CD4-positive, alpha-beta T cell treated with Interleukin-6 for 4 hours (primary cell): Measurements from ENCODE around the gene MAP9.
A peak's percentile ranks its signal among the peaks of the same experiment; 100 is the strongest.
"Not testable (repeated sequence)": the region's sequence is repeated elsewhere in the genome, so short reads cannot be mapped to it uniquely, and the experiment has no call there.

Experiments used
- DNase-seq: peaks from one replicate; pipeline ENCODE4 v3.0.0-alpha.2; 2020; ENCODE audit warnings: mixed read lengths

Gene MAP9

GRCh38 chr4:155376387-155377268, at the start of gene MAP9:
Gene MAP9, minus strand, starts transcription at chr4:155376965. Its CDS starts 1,115 bp downstream, at chr4:155375850.
- peak; percentile 92 for DNase-seq

- not testable (repeated sequence) for DNase-seq
These were observed 48.0 kb upstream of the MAP9 start for GRCh38 chr4:155424778-155425177.

- no peak for DNase-seq
These were observed 46.9 kb upstream of the MAP9 start for GRCh38 chr4:155423671-155424070.

- no peak for DNase-seq
These were observed 42.5 kb upstream of the MAP9 start for GRCh38 chr4:155419266-155419665.

- no peak for DNase-seq
These were observed 38.9 kb upstream of the MAP9 start for GRCh38 chr4:155415662-155416061.

- DNase-seq = no peak
These were observed 36.7 kb upstream of the MAP9 start for GRCh38 chr4:155413451-155413850.

- no peak for DNase-seq
These were observed 34.8 kb upstream of the MAP9 start for GRCh38 chr4:155411546-155411945.

GRCh38 chr4:155408796-155409195, 32.0 kb upstream of the MAP9 start:
- DNase-seq = no peak

- DNase-seq = no peak
These were observed 30.7 kb upstream of the MAP9 start for GRCh38 chr4:155407480-155407879.

- DNase-seq = no peak
These were observed 28.3 kb upstream of the MAP9 start for GRCh38 chr4:155405059-155405458.

- DNase-seq = no peak
These were observed 27.1 kb upstream of the MAP9 start for GRCh38 chr4:155403886-155404285.

GRCh38 chr4:155402941-155403340, 26.2 kb upstream of the MAP9 start:
- DNase-seq = no peak

- DNase-seq = no peak
These were observed 24.1 kb upstream of the MAP9 start for GRCh38 chr4:155400893-155401292.

GRCh38 chr4:155399974-155400697, 23.4 kb upstream of the MAP9 start:
- no peak for DNase-seq

- DNase-seq = no peak
These were observed 15.9 kb upstream of the MAP9 start for GRCh38 chr4:155392481-155393184.

- DNase-seq = no peak
These were observed 15.2 kb upstream of the MAP9 start for GRCh38 chr4:155391932-155392331.

GRCh38 chr4:155388162-155388561, 11.4 kb upstream of the MAP9 start:
- no peak for DNase-seq

- DNase-seq = no peak
These were observed 6.8 kb upstream of the MAP9 start for GRCh38 chr4:155383541-155383940.

GRCh38 chr4:155377276-155377675, 511 bp upstream of the MAP9 start:
- DNase-seq = no peak

- no peak for DNase-seq
These were observed 5.2 kb downstream of the MAP9 start for GRCh38 chr4:155371432-155372043.

GRCh38 chr4:155367608-155368007, 9.2 kb downstream of the MAP9 start:
- no peak for DNase-seq

GRCh38 chr4:155353923-155354540, 22.7 kb downstream of the MAP9 start:
- DNase-seq = peak; percentile 38

GRCh38 chr4:155342142-155342541, 34.6 kb downstream of the MAP9 start:
- no peak for DNase-seq
